Lower leg skin (tissue), 3 donors: ENCODE results near the gene TTC4.

ENCODE experiments used
- POLR2A ChIP-seq, 2 donors: fragments of 450-650 bp; IDR thresholded peaks; one replicate each; pipeline ENCODE4 v1.6.1; 2016 to 2017; ENCODE audit warnings: antibody characterized with exemption in 2 of 2, mild to moderate bottlenecking in 1 of 2, moderate library complexity in 1 of 2
- TF ChIP-seq, protein P1 (sequence below), 3 donors: fragments of 450-650 bp; IDR thresholded peaks; one replicate each; pipeline ENCODE4 v1.5.1; 2016; ENCODE audit warnings: antibody characterized with exemption in 3 of 3, mild to moderate bottlenecking in 3 of 3, moderate library complexity in 2 of 3

DNA sequence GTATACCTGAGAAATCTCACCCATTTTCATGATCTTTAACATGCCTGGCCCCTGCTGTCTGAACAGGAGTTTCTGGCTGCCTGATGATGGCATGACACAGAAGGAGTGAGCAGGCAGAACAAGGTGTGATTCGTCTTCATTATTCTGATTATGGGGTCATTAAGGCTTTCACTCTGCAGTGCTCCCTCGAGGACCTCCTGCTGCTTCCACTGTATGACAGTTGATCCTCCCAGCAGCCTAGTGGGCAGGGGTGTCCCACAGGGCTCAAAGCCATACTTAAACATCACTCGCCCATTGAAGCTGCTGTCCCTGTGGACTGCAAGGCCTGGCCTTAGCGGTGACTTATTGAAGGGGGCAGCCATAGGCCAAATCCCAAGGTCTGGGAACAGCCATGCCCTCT, 61.4 kb downstream of the TTC4 start:
- TF ChIP-seq, protein P1, sequence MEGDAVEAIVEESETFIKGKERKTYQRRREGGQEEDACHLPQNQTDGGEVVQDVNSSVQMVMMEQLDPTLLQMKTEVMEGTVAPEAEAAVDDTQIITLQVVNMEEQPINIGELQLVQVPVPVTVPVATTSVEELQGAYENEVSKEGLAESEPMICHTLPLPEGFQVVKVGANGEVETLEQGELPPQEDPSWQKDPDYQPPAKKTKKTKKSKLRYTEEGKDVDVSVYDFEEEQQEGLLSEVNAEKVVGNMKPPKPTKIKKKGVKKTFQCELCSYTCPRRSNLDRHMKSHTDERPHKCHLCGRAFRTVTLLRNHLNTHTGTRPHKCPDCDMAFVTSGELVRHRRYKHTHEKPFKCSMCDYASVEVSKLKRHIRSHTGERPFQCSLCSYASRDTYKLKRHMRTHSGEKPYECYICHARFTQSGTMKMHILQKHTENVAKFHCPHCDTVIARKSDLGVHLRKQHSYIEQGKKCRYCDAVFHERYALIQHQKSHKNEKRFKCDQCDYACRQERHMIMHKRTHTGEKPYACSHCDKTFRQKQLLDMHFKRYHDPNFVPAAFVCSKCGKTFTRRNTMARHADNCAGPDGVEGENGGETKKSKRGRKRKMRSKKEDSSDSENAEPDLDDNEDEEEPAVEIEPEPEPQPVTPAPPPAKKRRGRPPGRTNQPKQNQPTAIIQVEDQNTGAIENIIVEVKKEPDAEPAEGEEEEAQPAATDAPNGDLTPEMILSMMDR (IDR thresholded peaks at IDR 0.05), result no peak
- no peak for TF ChIP-seq POLR2A (IDR thresholded peaks at IDR 0.05)
